Measurements from ENCODE around the gene RGL4.
A peak's percentile ranks its signal among the peaks of the same experiment; 100 is the strongest.

RGL4 gene

GRCh38 chr22:23681026-23681809, 9.6 kb upstream of the RGL4 start:
- no peak for DNase-seq

- DNase-seq = no peak
These were observed 8.7 kb upstream of the RGL4 start for GRCh38 chr22:23682077-23682476.

- no peak for DNase-seq
These were observed 7.9 kb upstream of the RGL4 start for GRCh38 chr22:23682827-23683355.

GRCh38 chr22:23683545-23683944, 7.3 kb upstream of the RGL4 start:
- DNase-seq = no peak

GRCh38 chr22:23684026-23684425, 6.8 kb upstream of the RGL4 start:
- no peak for DNase-seq

GRCh38 chr22:23684561-23685031, 6.2 kb upstream of the RGL4 start:
- DNase-seq = no peak

GRCh38 chr22:23685205-23685784, 5.5 kb upstream of the RGL4 start:
- DNase-seq = no peak

DNA sequence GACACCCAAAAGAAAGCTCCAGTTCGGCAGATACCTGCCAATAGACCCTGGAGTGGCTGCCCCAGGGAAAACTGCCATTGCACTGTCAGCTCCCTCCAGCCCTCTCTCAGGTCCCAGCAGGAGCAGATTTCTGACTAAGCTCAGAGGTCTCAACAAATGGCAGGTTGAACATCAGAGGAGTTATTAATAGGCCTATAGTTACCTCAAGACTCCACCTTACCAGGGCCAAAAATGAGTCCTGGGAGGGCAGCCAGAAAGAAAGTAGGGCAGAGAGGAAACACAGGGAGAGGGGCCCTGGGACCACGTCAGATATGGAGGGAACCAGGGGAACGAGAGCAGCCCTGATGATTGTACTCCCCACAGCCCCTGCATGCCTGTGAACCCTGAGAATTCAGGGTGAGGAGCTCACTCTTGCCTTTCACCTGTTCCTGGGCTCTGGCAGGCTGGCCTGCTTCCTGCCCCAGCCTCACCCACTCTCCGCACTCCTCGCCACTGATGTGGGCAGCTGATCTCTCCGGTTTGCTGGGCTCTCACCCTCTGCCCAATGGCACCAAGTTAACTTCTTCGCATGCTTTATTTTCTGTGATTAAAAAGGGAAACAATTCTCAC, 4.3 kb upstream of the RGL4 start:
- DNase-seq = no peak

GRCh38 chr22:23688121-23688520, 2.7 kb upstream of the RGL4 start:
- DNase-seq = no peak

DNA sequence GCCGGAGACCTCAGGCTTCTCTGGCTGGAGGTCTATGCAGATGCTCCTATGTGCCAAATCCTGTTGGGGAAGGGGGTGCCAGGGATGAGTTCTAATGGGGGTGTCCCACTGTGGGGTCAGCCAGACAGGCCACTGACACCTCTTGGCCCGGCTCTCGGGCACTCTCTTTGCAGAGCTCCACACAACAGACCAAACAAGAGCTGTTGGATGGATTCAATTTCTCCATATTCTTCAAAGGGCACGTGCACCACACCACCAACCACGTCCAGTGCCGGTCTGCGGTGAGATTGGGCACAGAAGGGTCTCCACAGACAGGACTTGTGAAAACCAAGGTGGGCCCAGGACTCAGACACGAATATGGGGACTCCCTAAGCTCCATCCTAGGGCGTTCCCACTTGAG, 2.2 kb upstream of the RGL4 start:
- no peak for DNase-seq

DNA sequence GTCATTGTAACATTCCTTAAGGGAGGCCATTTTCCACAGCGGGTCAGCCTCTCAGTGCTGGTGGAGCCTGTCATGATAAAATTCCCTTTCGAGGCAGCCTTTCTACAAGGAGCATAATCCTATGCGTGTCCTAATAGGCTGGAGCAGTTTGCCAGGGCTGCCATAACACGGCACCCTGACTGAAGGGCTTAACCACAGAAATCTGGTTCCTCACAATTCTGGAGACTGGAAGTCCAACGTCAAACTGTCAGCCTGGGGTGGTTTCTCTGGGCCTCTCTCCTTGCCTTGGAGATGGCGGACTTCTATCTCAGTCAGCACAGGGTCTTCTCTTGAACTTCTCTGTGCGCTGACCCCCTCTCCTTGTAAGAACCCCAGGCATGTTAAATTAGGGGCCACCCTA, 1.4 kb upstream of the RGL4 start:
- no peak for DNase-seq

GRCh38 chr22:23691748-23692423, 1.1 kb downstream of the RGL4 start:
- no peak for DNase-seq

GRCh38 chr22:23692598-23693291, 1.9 kb downstream of the RGL4 start:
- no peak for DNase-seq

DNA sequence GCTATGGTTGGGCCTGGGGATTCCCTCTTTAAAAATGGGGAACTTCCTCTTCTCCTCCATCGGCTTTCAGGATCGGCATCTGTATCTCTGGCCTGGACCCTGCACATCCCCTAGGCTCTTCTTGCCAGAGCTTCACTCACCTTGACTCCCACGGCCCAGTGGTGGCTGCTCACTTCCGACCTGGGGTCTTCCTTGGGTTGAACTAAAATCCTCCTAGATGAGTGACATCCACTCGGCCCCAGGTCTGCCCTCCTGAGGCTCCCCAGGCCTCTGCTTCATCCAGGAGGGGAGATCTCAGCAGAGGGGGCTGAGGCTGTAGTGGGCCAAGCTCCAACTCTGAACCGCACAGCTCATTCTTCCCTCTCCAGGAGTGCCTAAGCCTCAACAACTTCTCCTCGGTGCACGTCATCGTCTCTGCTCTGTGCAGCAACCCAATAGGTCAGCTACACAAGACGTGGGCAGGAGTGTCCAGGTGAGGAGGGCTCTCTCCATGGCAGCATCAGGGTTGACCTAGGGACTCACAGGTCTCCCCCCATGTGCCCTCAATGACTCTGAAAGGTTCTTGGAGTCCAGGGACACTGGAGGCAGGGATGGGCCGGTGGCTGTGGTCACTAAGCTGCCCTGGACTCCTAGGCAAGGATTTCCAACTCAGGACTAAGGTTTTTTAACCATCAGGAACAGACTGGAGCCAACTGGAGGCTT, 3.3 kb downstream of the RGL4 start:
- DNase-seq = no peak

DNA sequence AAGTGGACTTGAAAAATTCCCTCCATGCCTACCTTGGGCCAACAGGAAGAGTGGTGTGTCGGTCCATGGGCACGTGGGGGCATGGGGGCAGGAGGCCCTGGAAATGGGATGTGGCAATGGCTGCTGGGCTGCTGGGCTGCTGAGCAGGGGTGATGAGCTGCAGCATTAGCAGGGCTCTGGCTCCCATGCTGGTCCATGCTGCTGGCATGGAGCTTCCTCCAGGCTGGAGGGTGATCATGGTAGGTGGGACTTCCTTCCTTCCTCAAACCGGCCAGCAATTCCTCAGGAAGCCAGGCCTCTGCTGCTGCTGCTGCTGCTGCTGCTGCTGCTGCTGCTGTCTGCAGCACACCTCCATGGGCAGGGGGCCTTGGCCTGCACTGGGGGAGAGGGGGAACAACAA, 4.3 kb downstream of the RGL4 start:
- DNase-seq = no peak

DNA sequence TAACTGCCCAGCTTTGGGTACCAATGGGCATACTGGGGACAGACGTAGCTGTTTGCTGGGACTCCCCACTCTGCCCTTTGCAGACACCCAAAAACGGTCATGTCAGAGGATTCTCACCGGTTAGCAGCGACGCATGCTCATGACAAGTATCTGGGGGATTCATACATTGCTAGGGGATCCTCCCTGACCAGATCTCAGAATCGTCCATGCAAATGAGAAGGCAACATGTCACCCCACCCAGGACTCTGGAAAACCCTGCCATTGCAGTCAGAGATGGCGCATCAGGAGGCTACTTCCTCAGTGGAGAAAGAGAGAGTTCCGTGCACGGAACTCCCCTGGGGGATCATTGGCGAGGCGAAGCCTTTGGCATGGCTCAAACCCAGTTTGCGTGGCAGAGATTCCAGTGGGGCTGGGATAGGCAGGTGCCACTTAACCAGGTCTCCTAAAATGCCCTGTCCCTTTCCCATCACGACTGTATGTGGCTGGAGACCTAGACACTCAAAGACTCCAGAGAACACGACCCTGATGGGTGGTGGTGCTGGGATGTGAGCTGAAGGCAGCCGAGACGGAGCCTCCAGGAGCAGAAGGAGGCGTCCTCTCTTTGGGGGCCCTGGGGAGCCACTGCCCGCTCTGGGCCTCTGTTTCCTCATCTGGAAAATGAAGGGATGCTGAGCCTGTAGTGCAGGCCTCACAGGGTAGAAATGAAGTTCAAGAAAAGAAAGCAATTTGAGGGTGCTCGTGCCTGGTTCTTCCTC, 4.9 kb downstream of the RGL4 start:
- DNase-seq = no peak

GRCh38 chr22:23696326-23696851, 5.6 kb downstream of the RGL4 start:
- peak; percentile 70 to 73 for DNase-seq

DNA sequence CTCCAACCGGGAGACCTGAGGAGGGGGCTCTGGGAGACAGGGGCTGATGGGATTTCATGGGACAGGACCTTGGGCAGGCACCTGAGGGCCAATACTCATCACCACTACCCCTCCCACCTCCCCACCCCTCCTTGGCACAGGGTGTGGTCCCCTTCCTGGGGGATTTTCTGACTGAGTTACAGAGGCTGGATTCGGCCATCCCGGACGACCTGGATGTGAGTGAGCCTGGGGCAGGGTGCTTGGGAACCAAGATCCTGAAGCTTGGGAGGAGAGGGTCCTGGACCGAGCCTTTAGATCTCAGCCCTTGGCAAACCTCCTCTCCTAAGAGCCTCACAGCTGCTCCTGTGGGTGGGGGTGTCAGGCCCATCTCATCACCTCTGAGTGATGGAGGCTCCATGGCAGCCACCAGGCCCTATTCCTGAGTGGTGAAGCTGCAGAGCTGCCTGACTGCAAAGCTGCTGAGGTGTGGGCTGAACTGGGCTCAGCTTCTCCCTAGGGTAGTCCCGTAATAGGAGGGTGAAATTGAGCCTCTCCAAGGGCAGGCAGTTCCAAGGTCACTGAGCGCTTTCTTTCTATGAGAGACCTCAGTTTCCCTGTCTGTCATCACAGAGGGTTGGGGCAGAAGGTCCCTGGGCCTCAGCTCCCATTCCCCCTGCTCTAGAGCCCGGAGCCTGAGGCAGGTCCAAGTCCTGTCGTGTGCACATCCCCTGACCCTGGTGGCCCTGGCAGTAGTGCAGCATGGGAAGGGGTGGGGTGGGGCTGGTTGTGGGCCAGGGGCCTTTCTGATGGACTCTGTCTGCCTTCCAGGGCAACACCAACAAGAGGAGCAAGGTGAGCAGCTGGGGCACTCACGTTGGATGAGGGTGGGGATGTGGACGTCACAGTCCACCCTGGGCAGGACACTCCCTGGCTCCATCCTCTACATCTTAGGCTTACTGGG, 6.5 kb downstream of the RGL4 start:
- DNase-seq = no peak

DNA sequence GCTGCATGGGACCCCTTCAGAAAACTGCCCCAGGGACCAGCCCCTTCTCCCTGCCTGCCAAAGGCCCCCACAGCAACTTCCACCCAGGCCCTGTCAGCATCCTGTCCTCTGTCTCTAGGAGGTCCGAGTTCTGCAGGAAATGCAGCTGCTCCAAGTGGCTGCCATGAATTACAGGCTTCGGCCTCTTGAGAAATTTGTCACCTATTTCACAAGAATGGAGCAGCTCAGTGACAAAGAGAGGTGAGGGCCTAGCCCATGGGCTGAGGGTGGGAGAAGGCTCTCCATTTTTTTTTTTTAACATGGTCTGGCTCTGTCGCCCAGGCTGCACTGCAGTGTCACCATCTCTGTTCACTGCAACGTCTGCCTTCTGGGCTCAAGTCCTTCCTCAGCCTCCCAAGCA, 7.3 kb downstream of the RGL4 start:
- no peak for DNase-seq

DNA sequence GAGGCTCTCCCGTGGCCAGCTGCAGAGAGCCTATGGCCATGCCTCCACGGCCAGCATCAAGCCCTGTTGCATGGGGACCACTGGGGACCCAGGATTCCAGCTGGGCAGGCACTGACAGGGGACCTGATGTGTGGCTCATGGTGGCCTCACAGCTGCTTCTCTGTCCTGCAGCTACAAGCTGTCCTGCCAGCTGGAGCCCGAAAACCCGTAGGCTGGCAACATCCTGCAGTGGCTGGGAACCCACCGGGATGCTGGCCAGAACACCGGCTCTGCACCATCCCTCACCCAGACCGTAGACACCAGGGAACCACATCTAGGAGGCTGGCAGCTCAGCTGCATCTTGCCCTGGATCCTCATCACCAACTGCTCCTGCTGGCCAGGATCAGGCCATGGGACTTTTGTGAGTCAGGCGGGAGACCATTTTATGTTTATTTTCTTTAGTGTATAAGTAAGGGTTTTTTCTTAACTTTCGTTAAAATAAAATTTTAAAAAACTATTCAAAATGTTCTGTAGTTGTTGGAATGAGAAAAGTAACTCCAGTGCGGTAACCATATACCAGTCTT, 7.9 kb downstream of the RGL4 start:
- DNase-seq = no peak

Data from activated CD4-positive, alpha-beta T cell treated with anti-CD3 and anti-CD28 coated beads for 4 hours (primary cell).